ENCODE data around the gene PLEKHD1.

- TF ChIP-seq DPF2 (IDR thresholded peaks at IDR 0.05) (no peak), CBFA2T2 (conservative IDR thresholded peaks at IDR 0.05) (no peak), TAF15 (IDR thresholded peaks at IDR 0.05; ENCODE audit: low read depth, low read length) (no peak), CEBPG (CRISPR knock-in tag; IDR thresholded peaks at IDR 0.05) (no peak), CEBPG (tag; conservative IDR thresholded peaks at IDR 0.05 in 1 of 2, IDR thresholded peaks at IDR 0.05 in 1 of 2) (no peak), JUND (IDR thresholded peaks at IDR 0.05; ENCODE audit: borderline replicate concordance, low read depth, low read length) (no peak), JUND (tag; IDR thresholded peaks at IDR 0.05; ENCODE audit: borderline replicate concordance, low read depth, low read length) (no peak), ZBTB5 (IDR thresholded peaks at IDR 0.05) (no peak)
Observed at GRCh38 chr14:69535230-69535848, 50.8 kb downstream of the PLEKHD1 start.

Data from K562 (cell line).